Measurements from ENCODE around the gene ARHGEF10L. TPM values are rescaled to one million over a fixed set of nuclear protein-coding genes. Genes with fewer than 3 reads are reported as not detected.

ARHGEF10L gene
- total RNA-seq, 1 donor from 2014 or later: 89.8 TPM

- H3K27me3 Mint-ChIP-seq (ENCODE audit: unreplicated experiment): peaks cover 26% of the 10 kb centered on the region
- H3K4me3 Mint-ChIP-seq (ENCODE audit: unreplicated experiment): peak overlapping the region; percentile 77
- H3K9me3 Mint-ChIP-seq (ENCODE audit: unreplicated experiment): peaks cover 32% of the 10 kb centered on the region
- H3K27ac Mint-ChIP-seq (ENCODE audit: unreplicated experiment): peak overlapping the region; percentile 96
- DNase-seq: no peak
- TF ChIP-seq CTCF (IDR thresholded peaks at IDR 0.05; ENCODE audit: partially characterized antibody, unreplicated experiment): no peak
- H3K4me1 Mint-ChIP-seq (ENCODE audit: low read depth, unreplicated experiment): peaks cover 57% of the 10 kb centered on the region
- no peaks in the 10 kb centered on the region for H3K36me3 Mint-ChIP-seq (ENCODE audit: unreplicated experiment)
Observed at GRCh38 chr1:17672226-17672625, 132.7 kb downstream of the ARHGEF10L start.

- Mint-ChIP-seq H3K27ac (ENCODE audit: unreplicated experiment) (peak overlapping the region; percentile 96), H3K4me1 (ENCODE audit: low read depth, unreplicated experiment) (peaks cover 53% of the 10 kb centered on the region), H3K9me3 (ENCODE audit: unreplicated experiment) (peaks cover 29% of the 10 kb centered on the region), H3K27me3 (ENCODE audit: unreplicated experiment) (peaks cover 20% of the 10 kb centered on the region), H3K4me3 (ENCODE audit: unreplicated experiment) (peak overlapping the region; percentile 77), H3K36me3 (ENCODE audit: unreplicated experiment) (no peaks in the 10 kb centered on the region)
- TF ChIP-seq CTCF (IDR thresholded peaks at IDR 0.05; ENCODE audit: partially characterized antibody, unreplicated experiment): no peak
- DNase-seq: peak; percentile 49
Observed at GRCh38 chr1:17673329-17674072, 134.0 kb downstream of the ARHGEF10L start.

GRCh38 chr1:17674726-17675500 lies 135.4 kb downstream of the ARHGEF10L start:
- Mint-ChIP-seq H3K9me3 (ENCODE audit: unreplicated experiment) (peaks cover 23% of the 10 kb centered on the region), H3K36me3 (ENCODE audit: unreplicated experiment) (no peaks in the 10 kb centered on the region), H3K27me3 (ENCODE audit: unreplicated experiment) (peaks cover 22% of the 10 kb centered on the region), H3K4me3 (ENCODE audit: unreplicated experiment) (no peak overlapping the region), H3K27ac (ENCODE audit: unreplicated experiment) (no peak overlapping the region), H3K4me1 (ENCODE audit: low read depth, unreplicated experiment) (peaks cover 46% of the 10 kb centered on the region)
- no peak for TF ChIP-seq CTCF (IDR thresholded peaks at IDR 0.05; ENCODE audit: partially characterized antibody, unreplicated experiment)
- DNase-seq: no peak

- Mint-ChIP-seq H3K36me3 (ENCODE audit: unreplicated experiment) (no peaks in the 10 kb centered on the region), H3K4me1 (ENCODE audit: low read depth, unreplicated experiment) (peaks cover 41% of the 10 kb centered on the region), H3K9me3 (ENCODE audit: unreplicated experiment) (peaks cover 21% of the 10 kb centered on the region), H3K4me3 (ENCODE audit: unreplicated experiment) (no peak overlapping the region), H3K27me3 (ENCODE audit: unreplicated experiment) (peaks cover 20% of the 10 kb centered on the region), H3K27ac (ENCODE audit: unreplicated experiment) (no peak overlapping the region)
- TF ChIP-seq CTCF (IDR thresholded peaks at IDR 0.05; ENCODE audit: partially characterized antibody, unreplicated experiment): no peak
- no peak for DNase-seq
Observed at GRCh38 chr1:17675744-17676143, 136.2 kb downstream of the ARHGEF10L start.

Measured in glutamatergic neuron (in vitro differentiated cells).